Mesodermal cell (in vitro differentiated cells): ENCODE measurements around the gene COLEC11.
"Not testable (repeated sequence)": the region's sequence is repeated elsewhere in the genome, so short reads cannot be mapped to it uniquely, and the experiment has no call there.

ENCODE experiments used
- H3K27ac ChIP-seq: 2 replicates; pipeline ENCODE4 v1.7.0; 2013; ENCODE audit warnings: mild to moderate bottlenecking, low read depth, low read length, moderate library complexity; ENCODE audit not compliant: severe bottlenecking
- H3K36me3 ChIP-seq: 2 replicates; pipeline ENCODE4 v1.7.1; 2013; ENCODE audit warnings: mild to moderate bottlenecking, low read length, moderate library complexity; ENCODE audit not compliant: control insufficient read depth, insufficient read depth
- H3K4me1 ChIP-seq: one replicate; pipeline ENCODE4 v1.7.1; 2013; ENCODE audit warnings: mild to moderate bottlenecking, low read length; ENCODE audit not compliant: insufficient read depth, control insufficient read depth, poor library complexity, severe bottlenecking
- H3K4me3 ChIP-seq: 2 replicates; pipeline ENCODE4 v1.7.0; 2013; ENCODE audit warnings: low read length, control low read depth, mild to moderate bottlenecking; ENCODE audit not compliant: insufficient read depth, poor library complexity, severe bottlenecking; ENCODE audit errors: extremely low read depth
- H3K9me3 ChIP-seq: 2 replicates; pipeline ENCODE4 v1.7.1; 2013; ENCODE audit warnings: mild to moderate bottlenecking, low read length, moderate library complexity; ENCODE audit not compliant: control insufficient read depth
- WGBS, 2 experiments: methylation state at CpG; one replicate each; pipeline ENCODE4 v1.1.5; 2013; ENCODE audit warnings: missing lambda C conversion rate in 2 of 2; ENCODE audit not compliant: insufficient coverage in 2 of 2; 5-methylcytosine and 5-hydroxymethylcytosine counted together

The COLEC11 gene

GRCh38 chr2:3615541-3616200, 20.8 kb downstream of the COLEC11 start:
- not testable (repeated sequence) for H3K4me1 ChIP-seq, H3K36me3 ChIP-seq, H3K9me3 ChIP-seq, H3K27ac ChIP-seq, H3K4me3 ChIP-seq
- WGBS, 2 experiments = 87 to 96% methylated on average over 11 to 18 of the region's 46 CpGs

- not testable (repeated sequence) for H3K9me3 ChIP-seq, H3K4me1 ChIP-seq, H3K27ac ChIP-seq, H3K4me3 ChIP-seq, H3K36me3 ChIP-seq
- 90 to 98% methylated on average over 13 to 16 of the region's 25 CpGs for WGBS, 2 experiments
Measured at GRCh38 chr2:3616435-3617197, 21.7 kb downstream of the COLEC11 start.

- H3K4me3 ChIP-seq = no peak overlapping the region
- WGBS, 2 experiments = 92 to 96% methylated on average over 16 to 19 of the region's 21 CpGs
- no peak overlapping the region for H3K27ac ChIP-seq
- no peaks in the 10 kb centered on the region for H3K36me3 ChIP-seq
- no peaks in the 10 kb centered on the region for H3K4me1 ChIP-seq
- H3K9me3 ChIP-seq = peaks cover 7% of the 10 kb centered on the region
Measured at GRCh38 chr2:3617198-3617890, 22.4 kb downstream of the COLEC11 start.

- Histone ChIP-seq H3K9me3 (peaks cover 7% of the 10 kb centered on the region), H3K4me3 (no peak overlapping the region), H3K27ac (no peak overlapping the region), H3K36me3 (no peaks in the 10 kb centered on the region), H3K4me1 (no peaks in the 10 kb centered on the region)
Measured at GRCh38 chr2:3618367-3618766, 23.5 kb downstream of the COLEC11 start.

- Histone ChIP-seq H3K4me3 (no peak overlapping the region), H3K4me1 (no peaks in the 10 kb centered on the region), H3K36me3 (no peaks in the 10 kb centered on the region), H3K9me3 (peaks cover 4% of the 10 kb centered on the region), H3K27ac (no peak overlapping the region)
- WGBS, 2 experiments = 92% methylated on average over 1 to 2 of the region's 2 CpGs
Measured at GRCh38 chr2:3619033-3619432, 24.1 kb downstream of the COLEC11 start.

- WGBS, 2 experiments = 87 to 92% methylated on average over 6 to 9 of the region's 9 CpGs
- H3K4me3 ChIP-seq, H3K36me3 ChIP-seq, H3K27ac ChIP-seq, H3K9me3 ChIP-seq, H3K4me1 ChIP-seq: not testable (repeated sequence)
Measured at GRCh38 chr2:3619661-3620060, 24.7 kb downstream of the COLEC11 start.

- 92 to 100% methylated on average over 3 to 4 of the region's 5 CpGs for WGBS, 2 experiments
- Histone ChIP-seq H3K36me3 (no peaks in the 10 kb centered on the region), H3K27ac (no peak overlapping the region), H3K4me3 (no peak overlapping the region), H3K9me3 (no peaks in the 10 kb centered on the region), H3K4me1 (no peaks in the 10 kb centered on the region)
Measured at GRCh38 chr2:3620834-3621233, 25.9 kb downstream of the COLEC11 start.

- no CpG with 5 or more reads among the region's 1 CpG for WGBS, 2 experiments
- H3K36me3 ChIP-seq = no peaks in the 10 kb centered on the region
Measured at GRCh38 chr2:3622967-3623366, 28.1 kb downstream of the COLEC11 start.

GRCh38 chr2:3624059-3624794, 29.3 kb downstream of the COLEC11 start:
- 68 to 88% methylated on average over 2 to 3 of the region's 4 CpGs for WGBS, 2 experiments
- Histone ChIP-seq H3K9me3 (no peaks in the 10 kb centered on the region), H3K36me3 (no peaks in the 10 kb centered on the region), H3K4me1 (no peaks in the 10 kb centered on the region), H3K27ac (no peak overlapping the region), H3K4me3 (no peak overlapping the region)

More at GRCh38 chr2:3622967-3623366, 28.1 kb downstream of the COLEC11 start:
- no peaks in the 10 kb centered on the region for H3K9me3 ChIP-seq
- no peak overlapping the region for H3K4me3 ChIP-seq
- H3K27ac ChIP-seq = no peak overlapping the region
- no peaks in the 10 kb centered on the region for H3K4me1 ChIP-seq

GRCh38 chr2:3625186-3625585, 30.3 kb downstream of the COLEC11 start:
- H3K27ac ChIP-seq = no peak overlapping the region
- no peak overlapping the region for H3K4me3 ChIP-seq
- no peaks in the 10 kb centered on the region for H3K36me3 ChIP-seq
- H3K4me1 ChIP-seq = no peaks in the 10 kb centered on the region
- WGBS, 2 experiments = 95 to 100% methylated on average over 1 to 7 of the region's 8 CpGs
- no peaks in the 10 kb centered on the region for H3K9me3 ChIP-seq
